ENCODE measurements around the gene LPIN1.

GRCh38 chr2:11796190-11797171 is 50.0 kb downstream of the LPIN1 start:
- no peak for TF ChIP-seq POLR2AphosphoS5 (IDR thresholded peaks at IDR 0.05; ENCODE audit: low read depth, low read length)
- TF ChIP-seq TAF1 (IDR thresholded peaks at IDR 0.05; ENCODE audit: borderline replicate concordance, insufficient read depth, low read length), result no peak
- TF ChIP-seq SIN3A (IDR thresholded peaks at IDR 0.05; ENCODE audit: borderline replicate concordance, insufficient read depth, low read length), result no peak
- no peak for TF ChIP-seq REST (IDR thresholded peaks at IDR 0.05; ENCODE audit: insufficient read depth in 1 of 2, low read depth in 2 of 2, low read length in 2 of 2)
- TF ChIP-seq FOXP2 (optimal IDR thresholded peaks at IDR 0.05; ENCODE audit: borderline replicate concordance, extremely low read depth, extremely low read length, insufficient read depth), result no peak
